Measurements from ENCODE around the gene EIF4E2.

The EIF4E2 gene

GRCh38 chr2:232573771-232574435, 23.4 kb downstream of the EIF4E2 start:
- ChIA-PET CTCF (no interaction called here), POLR2A (no interaction called here)
- no peak overlapping the region for H3K4me3 ChIP-seq (ENCODE audit: low read depth, low read length)
- TF ChIP-seq CTCF (IDR thresholded peaks at IDR 0.05; ENCODE audit: insufficient read depth, low read length, missing control alignments): no peak
- no peak for DNase-seq (ENCODE audit: low read depth, low spot score)

- peak; percentile 17 for DNase-seq (ENCODE audit: low read depth, low spot score)
- TF ChIP-seq CTCF (IDR thresholded peaks at IDR 0.05; ENCODE audit: insufficient read depth, low read length, missing control alignments): no peak
- POLR2A ChIA-PET: no interaction called here
- CTCF ChIA-PET: interaction anchor here (1.3 kb wide), 1 partner anchor 30 kb away, joined by 3 read pairs; no protein-coding TSS in a partner anchor
- H3K4me3 ChIP-seq (ENCODE audit: low read depth, low read length): no peak overlapping the region
Observed at GRCh38 chr2:232574674-232575403, 24.4 kb downstream of the EIF4E2 start.

GRCh38 chr2:232575404-232575746, 24.9 kb downstream of the EIF4E2 start:
- TF ChIP-seq CTCF (IDR thresholded peaks at IDR 0.05; ENCODE audit: insufficient read depth, low read length, missing control alignments): no peak
- no peak overlapping the region for H3K4me3 ChIP-seq (ENCODE audit: low read depth, low read length)
- DNase-seq (ENCODE audit: low read depth, low spot score): no peak
- CTCF ChIA-PET: interaction anchor here (1.3 kb wide), 1 partner anchor 29 kb away, joined by 3 read pairs; no protein-coding TSS in a partner anchor
- POLR2A ChIA-PET: no interaction called here

GRCh38 chr2:232576995-232577394, 26.5 kb downstream of the EIF4E2 start:
- no peak for TF ChIP-seq CTCF (IDR thresholded peaks at IDR 0.05; ENCODE audit: insufficient read depth, low read length, missing control alignments)
- no peak overlapping the region for H3K4me3 ChIP-seq (ENCODE audit: low read depth, low read length)
- ChIA-PET CTCF (no interaction called here), POLR2A (interaction anchor here (0.7 kb wide), 1 partner anchor 483 kb away, joined by 3 read pairs; no protein-coding TSS in a partner anchor)
- peak; percentile 24 for DNase-seq (ENCODE audit: low read depth, low spot score)

- TF ChIP-seq CTCF (IDR thresholded peaks at IDR 0.05; ENCODE audit: insufficient read depth, low read length, missing control alignments): no peak
- ChIA-PET POLR2A (no interaction called here), CTCF (no interaction called here)
- no peak for DNase-seq (ENCODE audit: low read depth, low spot score)
- no peak overlapping the region for H3K4me3 ChIP-seq (ENCODE audit: low read depth, low read length)
Observed at GRCh38 chr2:232577841-232578240, 27.4 kb downstream of the EIF4E2 start.

- ChIA-PET CTCF (interaction anchor here (0.8 to 1.4 kb wide), 2 partner anchors 10 to 25 kb away, joined by 3 to 4 read pairs; no protein-coding TSS in a partner anchor), POLR2A (no interaction called here)
- no peak for TF ChIP-seq CTCF (IDR thresholded peaks at IDR 0.05; ENCODE audit: insufficient read depth, low read length, missing control alignments)
- no peak overlapping the region for H3K4me3 ChIP-seq (ENCODE audit: low read depth, low read length)
- DNase-seq (ENCODE audit: low read depth, low spot score): no peak
Observed at GRCh38 chr2:232578626-232579025, 28.1 kb downstream of the EIF4E2 start.

Measured in AG04449 (cell line).